Stimulated activated naive CD8-positive, alpha-beta T cell treated with anti-CD3 and anti-CD28 coated beads, Interleukin-15, amount 100 ng/mL, for 72 hours (primary cell): ENCODE data around the gene RSRC1.

ENCODE experiments used
- ATAC-seq: fragments of 150-1000 bp; cut with Tn5 transposase; 2 replicates; pipeline ENCODE4 v1.10.0; 2021; ENCODE audit warnings: mild to moderate bottlenecking, moderate library complexity
- DNase-seq, 2 donors: peaks; one replicate each; pipeline ENCODE4 v3.0.0; 2021 to 2022
- H3K27ac Mint-ChIP-seq, 2 donors: one replicate each; pipeline ENCODE4 v1.8.0; 2022; ENCODE audit warnings: mild to moderate bottlenecking in 2 of 2, mixed read lengths in 2 of 2, moderate library complexity in 2 of 2
- H3K27me3 Mint-ChIP-seq: one replicate; pipeline ENCODE4 v1.8.0; 2022; ENCODE audit warnings: mixed read lengths
- H3K4me1 Mint-ChIP-seq: one replicate; pipeline ENCODE4 v1.8.0; 2022; ENCODE audit warnings: mild to moderate bottlenecking, mixed read lengths
- H3K4me3 Mint-ChIP-seq, 2 donors: one replicate each; pipeline ENCODE4 v1.8.0; 2022; ENCODE audit warnings: mild to moderate bottlenecking in 2 of 2, mixed read lengths in 2 of 2, moderate library complexity in 1 of 2
- H3K9me3 Mint-ChIP-seq, 2 donors: one replicate each; pipeline ENCODE4 v1.8.0; 2022; ENCODE audit warnings: mixed read lengths in 2 of 2

RSRC1 gene

DNA sequence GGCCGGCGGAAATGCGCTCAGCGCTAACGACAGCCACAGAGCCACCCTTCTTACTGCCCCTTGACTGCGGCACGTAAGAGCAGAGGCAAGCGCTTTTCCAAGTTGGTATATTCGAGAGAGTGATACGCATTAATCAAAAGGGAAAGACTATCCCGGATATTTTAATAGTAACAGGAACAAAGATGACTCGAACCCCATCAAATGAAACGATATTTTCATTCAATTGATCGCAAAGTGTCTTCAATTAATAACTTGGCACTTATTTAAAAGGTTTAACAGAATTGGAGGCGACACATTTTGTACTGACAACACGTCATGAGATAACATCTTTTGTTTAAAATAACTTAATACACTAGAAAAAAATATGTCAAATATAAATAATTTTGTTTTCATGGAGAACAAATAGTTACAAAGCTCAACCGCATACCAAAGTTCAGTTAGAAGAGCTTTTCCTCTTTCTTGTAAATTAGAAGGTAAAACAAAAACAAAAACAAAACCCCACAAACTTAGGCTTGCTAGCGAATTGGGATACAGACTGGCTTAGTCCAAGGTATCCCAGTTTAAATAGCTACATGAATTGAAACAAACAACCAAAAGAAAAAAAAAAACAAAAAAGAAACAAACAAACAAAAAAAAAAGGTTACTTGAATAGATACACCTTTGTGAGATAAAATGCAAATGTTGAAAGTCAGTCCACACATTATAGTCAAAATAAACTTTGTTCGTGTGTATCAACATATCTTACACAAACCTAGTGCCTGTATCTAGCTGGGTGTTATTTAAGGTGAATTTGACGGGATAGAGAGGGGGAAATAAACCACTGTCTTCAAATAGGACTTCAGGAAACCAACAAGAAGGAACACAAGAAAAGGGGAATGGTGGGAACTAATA, 13.8 kb upstream of the RSRC1 start:
- ATAC-seq: no peak
- peaks cover 28% of the 10 kb centered on the region for H3K4me1 Mint-ChIP-seq
- no peaks in the 10 kb centered on the region for H3K9me3 Mint-ChIP-seq
- peaks cover 93% of the 10 kb centered on the region for H3K27me3 Mint-ChIP-seq
- DNase-seq: no peak
- no peak overlapping the region for H3K4me3 Mint-ChIP-seq
- H3K27ac Mint-ChIP-seq: no peak overlapping the region

DNA sequence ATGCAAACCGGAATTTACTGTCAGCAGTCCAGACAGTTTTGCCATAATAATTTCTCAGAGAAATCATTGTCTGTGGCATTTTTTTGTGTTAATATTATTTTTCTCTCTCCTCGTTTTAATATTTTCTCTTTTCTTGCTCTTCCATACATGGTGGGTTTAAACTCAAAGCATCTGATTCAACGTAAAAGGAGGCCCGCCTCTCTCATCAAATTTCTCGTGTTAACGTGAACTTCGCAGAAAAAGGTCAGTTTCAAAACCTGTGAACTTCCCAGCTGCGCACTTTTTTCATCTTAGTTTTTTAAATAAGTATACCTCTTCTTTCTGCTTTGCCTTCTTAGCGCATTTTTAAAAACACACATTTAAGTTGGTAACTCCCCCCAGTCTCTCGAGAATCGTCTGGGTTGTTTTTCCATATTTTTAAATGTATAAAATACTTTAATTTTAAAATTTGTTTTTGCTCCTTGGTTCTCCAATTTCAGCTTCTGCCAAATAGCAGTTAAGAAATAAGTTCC, 12.8 kb upstream of the RSRC1 start:
- no peak for ATAC-seq
- Mint-ChIP-seq H3K4me3 (peak overlapping the region; percentile 90 to 92), H3K4me1 (peaks cover 28% of the 10 kb centered on the region), H3K9me3 (no peaks in the 10 kb centered on the region), H3K27me3 (peaks cover 96% of the 10 kb centered on the region), H3K27ac (no peak overlapping the region)
- DNase-seq: no peak

DNA sequence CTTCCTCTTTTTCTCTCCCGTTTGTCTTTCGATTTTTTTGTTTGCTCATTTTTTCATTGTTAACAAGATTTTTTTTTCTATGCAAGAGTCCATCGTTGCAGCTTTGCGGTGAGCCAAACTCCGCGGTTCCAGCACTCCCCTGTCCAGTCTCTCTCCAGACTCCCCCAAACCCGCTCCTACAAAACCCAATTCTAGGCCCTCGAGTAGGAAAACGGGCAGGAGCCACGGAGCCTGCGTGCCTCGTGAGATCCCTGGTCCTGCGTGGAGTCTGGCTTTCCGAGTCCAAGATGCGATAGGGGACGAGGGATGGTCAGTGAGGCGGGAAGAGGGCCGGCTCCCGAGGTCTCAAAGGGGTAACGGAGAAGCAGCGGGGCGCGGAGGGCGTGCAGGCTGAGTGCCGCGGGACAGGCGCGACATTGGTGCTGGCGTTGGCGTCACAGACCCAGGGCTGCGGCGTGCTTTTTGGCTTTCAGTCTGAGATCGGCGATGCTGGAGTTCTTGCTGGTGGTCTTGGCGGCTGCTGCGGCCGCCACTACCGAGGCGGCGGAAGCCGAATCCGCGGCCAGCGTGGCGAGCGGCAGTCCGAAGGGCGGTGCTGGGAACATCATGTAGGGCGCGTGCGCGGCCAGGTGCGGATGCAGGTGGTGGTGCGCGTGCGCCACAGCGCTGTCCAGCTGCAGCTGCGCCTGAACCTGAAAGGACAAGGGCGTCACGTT, 12.1 kb upstream of the RSRC1 start:
- H3K9me3 Mint-ChIP-seq: no peaks in the 10 kb centered on the region
- peaks cover 96% of the 10 kb centered on the region for H3K27me3 Mint-ChIP-seq
- peak overlapping the region; percentile 90 to 92 for H3K4me3 Mint-ChIP-seq
- peaks cover 33% of the 10 kb centered on the region for H3K4me1 Mint-ChIP-seq
- ATAC-seq: peak; percentile 93
- peak; percentile 73 to 82 for DNase-seq
- no peak overlapping the region for H3K27ac Mint-ChIP-seq

DNA sequence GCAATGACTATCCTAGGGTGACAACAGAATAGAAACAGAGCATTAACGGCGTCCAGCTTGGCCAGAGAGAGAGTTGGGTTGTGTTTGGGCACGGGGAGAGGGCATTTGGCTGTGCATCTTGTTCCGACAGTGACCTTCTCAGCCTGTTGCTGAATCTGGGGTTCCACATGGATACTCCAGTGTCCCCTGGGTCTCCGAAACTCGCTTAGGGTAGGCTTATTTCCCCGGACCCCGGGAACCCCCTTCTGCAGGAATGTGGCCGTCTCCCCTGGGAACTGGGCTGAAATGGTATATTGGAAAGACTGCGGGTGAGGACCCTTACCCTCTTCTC, 11.6 kb upstream of the RSRC1 start:
- ATAC-seq (no peak), DNase-seq (no peak)
- Mint-ChIP-seq H3K4me1 (peaks cover 38% of the 10 kb centered on the region), H3K4me3 (peak overlapping the region; percentile 90 to 92), H3K27me3 (peaks cover 100% of the 10 kb centered on the region), H3K9me3 (no peaks in the 10 kb centered on the region), H3K27ac (no peak overlapping the region)

DNA sequence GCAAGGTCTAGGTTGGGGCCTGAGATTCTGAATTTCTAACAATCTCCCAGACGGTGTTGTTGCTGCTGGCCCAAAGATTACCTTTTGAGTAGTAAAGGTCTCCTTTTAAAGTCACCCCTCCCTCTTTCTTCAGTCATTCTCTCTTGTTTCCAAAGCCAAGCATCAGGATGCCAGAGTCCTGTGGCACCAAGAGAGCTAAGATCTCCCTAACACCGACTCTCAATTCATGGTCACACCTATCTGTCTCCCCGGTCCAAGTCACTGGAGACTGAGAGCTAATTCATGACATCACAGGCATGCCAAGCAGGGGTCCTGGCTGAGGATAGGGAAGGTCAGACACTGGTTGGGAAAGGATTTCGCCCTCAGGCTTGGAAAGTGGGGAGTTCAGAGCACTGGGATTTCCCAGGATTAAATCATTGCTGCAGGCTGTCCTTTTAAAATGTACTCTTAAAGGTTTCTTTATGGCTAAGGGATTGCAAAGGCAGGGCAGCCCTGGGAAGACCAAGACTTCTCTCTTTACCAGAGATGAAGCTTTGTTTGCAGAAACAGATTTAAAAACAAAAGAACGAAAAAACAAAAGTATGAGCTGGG, 11.0 kb upstream of the RSRC1 start:
- peaks cover 45% of the 10 kb centered on the region for H3K4me1 Mint-ChIP-seq
- H3K27me3 Mint-ChIP-seq: peaks cover 100% of the 10 kb centered on the region
- no peak for DNase-seq
- H3K4me3 Mint-ChIP-seq: peak overlapping the region in 1 of 2 donors; percentile 92
- ATAC-seq: no peak
- no peak overlapping the region for H3K27ac Mint-ChIP-seq
- no peaks in the 10 kb centered on the region for H3K9me3 Mint-ChIP-seq

DNA sequence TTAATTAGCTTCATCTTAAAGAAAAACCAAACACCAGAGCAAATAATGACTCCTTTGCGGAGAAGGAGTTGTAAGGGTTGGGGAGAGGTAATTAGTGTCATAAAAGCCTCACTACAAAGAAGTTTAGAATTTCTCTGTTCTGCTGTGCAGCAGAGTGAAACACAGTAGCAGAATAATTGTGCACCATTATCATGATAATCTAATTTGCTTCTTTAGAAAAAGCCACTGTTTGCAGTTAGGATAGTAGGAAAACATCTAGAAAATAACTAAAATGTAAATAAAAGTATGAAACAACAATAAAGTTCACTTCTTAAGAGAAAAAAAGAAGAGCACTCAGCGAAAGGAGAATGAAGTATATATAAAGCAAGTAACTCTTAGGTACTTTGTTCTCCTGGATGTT, 9.2 kb upstream of the RSRC1 start:
- peaks cover 100% of the 10 kb centered on the region for H3K27me3 Mint-ChIP-seq
- no peak overlapping the region for H3K4me3 Mint-ChIP-seq
- no peak for ATAC-seq
- peaks cover 50% of the 10 kb centered on the region for H3K4me1 Mint-ChIP-seq
- H3K27ac Mint-ChIP-seq: no peak overlapping the region
- DNase-seq: no peak
- H3K9me3 Mint-ChIP-seq: no peaks in the 10 kb centered on the region

DNA sequence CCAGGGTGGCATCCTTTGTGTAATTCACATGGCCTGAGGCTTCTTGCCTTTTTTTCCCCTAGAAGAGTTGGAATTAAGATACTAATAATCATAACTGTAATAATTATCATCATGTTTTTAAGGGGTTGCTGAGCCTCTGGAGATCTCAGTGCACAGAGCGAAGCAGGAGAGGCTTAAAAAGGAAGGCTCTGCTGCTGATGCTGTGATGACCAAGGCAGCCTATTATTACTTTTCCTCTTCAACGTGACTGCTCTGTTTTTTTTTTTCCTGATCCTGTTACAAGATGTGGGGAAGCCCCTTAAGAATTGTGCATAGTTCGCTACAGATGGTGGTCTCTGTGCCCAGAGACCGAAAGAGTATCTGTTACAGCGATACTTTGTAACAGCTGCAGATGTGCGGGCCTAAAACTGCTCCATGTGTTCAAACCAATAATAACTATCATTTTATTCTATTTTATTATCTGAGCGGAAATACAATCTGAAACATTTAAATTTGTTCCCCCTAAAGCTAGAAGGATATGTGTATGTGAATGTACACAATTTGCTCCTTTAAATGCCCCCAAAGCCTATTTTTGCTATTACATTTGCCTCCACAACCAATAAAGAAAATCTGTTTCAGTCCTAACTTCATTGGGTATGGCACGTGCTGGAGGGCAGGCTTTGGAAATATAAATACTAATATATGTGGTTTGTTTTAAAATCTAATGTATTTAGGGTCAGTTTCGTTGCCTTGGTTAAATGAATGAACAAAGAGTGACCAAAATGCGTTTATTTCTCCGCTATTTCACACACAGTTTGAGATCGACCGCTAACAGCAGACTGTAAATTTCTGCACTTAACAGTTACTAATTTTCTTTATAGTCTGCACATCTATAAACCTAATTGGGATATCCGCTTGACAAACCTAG, 8.3 kb upstream of the RSRC1 start:
- H3K27me3 Mint-ChIP-seq: peaks cover 100% of the 10 kb centered on the region
- ATAC-seq (no peak), DNase-seq (no peak)
- H3K4me1 Mint-ChIP-seq: peaks cover 57% of the 10 kb centered on the region
- no peak overlapping the region for H3K4me3 Mint-ChIP-seq
- no peaks in the 10 kb centered on the region for H3K9me3 Mint-ChIP-seq
- no peak overlapping the region for H3K27ac Mint-ChIP-seq

DNA sequence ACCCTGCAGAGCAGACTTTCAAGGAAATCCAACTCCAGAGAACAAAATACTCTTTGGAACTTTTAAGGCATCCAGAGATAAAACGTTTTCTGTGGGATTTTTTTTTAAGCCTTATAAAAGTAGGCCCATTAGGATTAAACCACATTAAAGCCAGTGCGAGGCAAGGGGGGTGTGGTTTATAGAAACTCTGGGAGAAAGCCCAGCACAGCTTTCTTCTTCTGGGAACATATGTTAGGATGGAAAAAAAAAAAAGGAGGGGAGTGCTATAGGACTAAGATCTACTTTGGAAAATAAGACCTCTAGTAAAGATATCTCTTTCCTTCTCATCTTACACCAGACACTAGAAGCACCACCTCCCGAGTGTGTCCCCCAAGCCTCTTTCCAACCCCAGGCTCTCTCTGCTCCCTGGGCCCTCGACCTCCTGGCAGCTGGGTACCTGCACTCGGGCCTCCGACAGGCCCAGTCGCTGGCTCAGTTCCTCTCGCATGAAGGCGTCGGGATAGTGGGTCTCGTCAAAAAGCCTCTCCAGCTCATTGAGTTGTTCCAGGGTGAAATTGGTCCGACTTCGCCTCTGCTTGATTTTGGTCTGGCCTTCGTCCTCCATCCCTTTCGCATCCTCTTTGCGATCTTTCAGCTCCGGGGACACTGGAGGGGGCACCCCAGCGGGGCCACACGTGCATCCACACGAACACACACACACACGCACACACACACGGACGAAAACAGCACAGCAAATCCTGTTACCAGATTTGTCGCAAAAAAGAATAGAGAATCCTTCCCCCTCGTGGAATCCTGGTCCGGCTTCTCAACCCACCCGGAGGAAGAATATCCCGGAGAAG, 7.4 kb upstream of the RSRC1 start:
- Mint-ChIP-seq H3K27ac (no peak overlapping the region), H3K4me3 (peak overlapping the region; percentile 67 to 79), H3K4me1 (peaks cover 65% of the 10 kb centered on the region), H3K27me3 (peaks cover 100% of the 10 kb centered on the region), H3K9me3 (no peaks in the 10 kb centered on the region)
- DNase-seq (no peak), ATAC-seq (no peak)

DNA sequence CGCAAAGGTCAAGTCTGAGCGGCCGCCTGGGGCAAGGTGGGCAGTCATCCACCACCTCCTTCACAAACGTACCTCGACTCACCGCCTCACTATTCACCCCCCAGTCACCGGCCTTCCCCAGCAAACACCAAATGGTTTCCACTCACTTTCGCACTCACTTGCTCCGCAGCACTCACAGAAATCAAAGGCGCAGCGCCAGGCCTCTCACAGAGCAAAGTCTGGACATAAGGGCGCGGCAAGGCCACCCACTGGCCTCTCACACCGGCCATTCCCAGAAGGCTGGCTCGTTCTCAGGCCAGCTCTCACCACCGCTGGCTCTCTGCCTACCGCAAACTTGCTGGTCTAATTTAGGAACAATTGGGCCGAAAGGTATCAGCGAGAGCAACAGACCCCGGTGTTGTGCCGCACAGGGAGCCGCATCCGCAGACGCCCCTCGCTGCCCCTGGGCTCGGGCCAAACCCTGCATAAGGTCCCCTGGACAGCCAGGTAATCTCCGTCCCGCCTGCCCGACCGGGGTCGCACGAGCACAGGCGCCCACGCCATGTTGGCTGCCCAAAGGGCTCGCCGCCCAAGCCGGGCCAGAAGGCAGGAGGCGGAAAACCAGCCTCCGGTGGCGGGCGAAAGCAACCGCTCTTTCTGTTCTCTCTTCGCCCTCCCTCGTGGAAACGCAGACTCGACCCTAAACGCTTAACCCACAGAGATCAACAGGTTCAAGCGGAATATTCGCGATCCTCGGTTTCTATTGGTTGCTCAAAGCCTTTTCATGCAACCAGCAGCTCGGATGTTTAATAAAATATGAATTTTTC, 6.6 kb upstream of the RSRC1 start:
- H3K9me3 Mint-ChIP-seq: no peaks in the 10 kb centered on the region
- DNase-seq (no peak), ATAC-seq (no peak)
- no peak overlapping the region for H3K27ac Mint-ChIP-seq
- peaks cover 58% of the 10 kb centered on the region for H3K4me1 Mint-ChIP-seq
- peaks cover 96% of the 10 kb centered on the region for H3K27me3 Mint-ChIP-seq
- peak overlapping the region; percentile 67 to 79 for H3K4me3 Mint-ChIP-seq

DNA sequence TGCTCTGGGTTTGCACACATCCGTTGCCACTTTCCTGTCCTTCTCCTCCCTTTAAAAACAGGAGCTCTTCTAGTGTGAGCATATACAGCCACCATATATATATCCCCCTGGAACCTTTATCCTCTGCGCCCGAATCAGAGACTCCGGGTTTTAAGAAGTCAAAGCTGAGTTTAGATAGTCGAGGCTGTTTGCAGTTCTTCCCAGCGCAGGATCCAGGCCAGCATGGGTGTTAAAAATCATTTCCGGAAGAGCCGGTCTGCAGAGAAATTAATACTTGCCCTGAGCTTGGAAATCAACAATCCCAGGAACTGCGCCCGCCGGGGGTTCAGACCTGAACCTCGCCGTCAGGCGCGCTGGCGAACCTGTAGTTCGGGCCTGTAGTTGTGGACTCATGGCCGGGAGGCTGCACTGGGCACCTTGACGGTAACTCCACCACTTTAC, 6.0 kb upstream of the RSRC1 start:
- Mint-ChIP-seq H3K27ac (no peak overlapping the region), H3K4me3 (peak overlapping the region; percentile 67 to 79), H3K9me3 (no peaks in the 10 kb centered on the region), H3K4me1 (peaks cover 53% of the 10 kb centered on the region), H3K27me3 (peaks cover 95% of the 10 kb centered on the region)
- DNase-seq (no peak), ATAC-seq (no peak)

DNA sequence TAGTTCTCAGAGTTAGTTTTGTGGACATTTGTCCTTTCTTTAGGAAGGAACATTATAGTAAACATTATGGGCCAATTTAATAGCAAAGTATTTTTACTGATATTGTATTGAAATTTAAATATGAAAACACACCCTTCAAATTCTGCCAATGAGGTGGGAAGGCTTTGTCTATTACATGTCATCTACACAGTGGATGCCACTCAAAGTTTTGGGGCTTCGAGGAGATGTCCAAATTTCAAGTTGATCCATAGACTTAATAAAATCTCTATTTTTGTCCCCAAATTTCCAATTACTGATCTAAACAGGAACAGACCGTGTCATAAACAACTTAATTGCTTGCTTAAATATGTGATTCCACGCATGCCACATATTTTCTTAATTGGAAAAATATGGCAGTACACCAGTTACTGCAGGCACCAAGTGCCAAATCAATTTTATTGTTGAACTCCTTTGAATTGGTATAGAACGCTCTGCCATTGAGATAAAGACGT, 5.4 kb upstream of the RSRC1 start:
- ATAC-seq (no peak), DNase-seq (no peak)
- Mint-ChIP-seq H3K27ac (no peak overlapping the region), H3K27me3 (peaks cover 91% of the 10 kb centered on the region), H3K4me3 (peak overlapping the region; percentile 67 to 79), H3K9me3 (no peaks in the 10 kb centered on the region), H3K4me1 (peaks cover 55% of the 10 kb centered on the region)

DNA sequence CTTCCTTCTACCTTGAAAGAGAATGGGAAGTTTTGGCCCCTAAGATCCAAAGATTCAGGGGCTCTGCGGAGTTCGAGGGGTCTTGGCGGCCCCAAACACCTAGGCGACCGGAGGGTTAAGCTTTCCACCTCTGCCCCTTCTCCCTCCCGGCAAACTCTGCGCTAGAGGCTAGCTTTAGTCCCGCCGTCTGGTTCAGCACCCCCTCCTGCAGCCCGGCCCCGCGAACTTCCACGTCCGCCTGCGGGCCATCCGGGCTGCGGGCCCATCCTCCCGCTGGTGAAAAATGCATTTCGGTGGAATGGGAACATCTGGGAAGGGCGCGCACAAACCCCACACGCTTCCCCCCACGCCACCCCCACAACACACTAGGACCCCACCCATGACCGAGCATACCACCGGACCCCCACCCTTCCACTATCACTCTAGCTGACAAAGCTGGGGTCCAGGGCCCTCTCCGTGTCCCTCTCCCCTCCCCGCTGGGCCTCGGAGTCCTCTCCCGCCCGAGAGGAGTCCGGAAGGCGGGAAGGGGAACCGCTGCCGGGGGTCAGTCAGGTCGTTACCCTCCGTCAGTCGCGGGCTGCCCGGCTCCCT, 4.7 kb upstream of the RSRC1 start:
- Mint-ChIP-seq H3K27me3 (peaks cover 90% of the 10 kb centered on the region), H3K4me1 (peaks cover 60% of the 10 kb centered on the region), H3K27ac (no peak overlapping the region), H3K4me3 (peak overlapping the region; percentile 91 to 95), H3K9me3 (no peaks in the 10 kb centered on the region)
- ATAC-seq (no peak), DNase-seq (no peak)

DNA sequence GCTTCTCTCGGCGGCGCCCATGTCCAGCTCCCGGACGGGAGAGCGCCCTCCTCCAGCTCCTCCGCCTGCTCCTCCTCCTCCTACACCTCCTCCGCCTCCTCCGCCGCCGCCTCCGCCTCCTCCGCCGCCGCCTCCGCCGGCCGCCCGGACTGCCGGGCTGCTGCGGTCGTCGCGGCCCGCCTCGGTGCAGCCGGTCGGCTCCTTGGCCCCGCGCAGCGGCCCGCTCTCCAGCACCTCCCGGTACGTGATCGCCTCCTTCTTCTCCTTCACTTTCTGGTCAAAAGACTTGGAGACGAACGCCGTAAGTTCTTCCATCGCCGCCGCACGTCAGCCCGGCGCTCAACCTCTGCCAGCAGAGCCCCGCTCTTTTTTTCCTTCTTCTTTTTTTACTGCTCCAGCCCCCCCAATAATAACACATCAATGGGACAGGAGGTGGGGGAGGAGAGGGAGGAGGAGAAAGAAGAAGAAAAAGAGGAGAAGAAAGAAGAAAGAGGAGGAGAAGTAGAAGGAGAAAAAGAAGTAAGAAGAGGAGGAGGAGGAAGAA, 4.1 kb upstream of the RSRC1 start:
- Mint-ChIP-seq H3K27me3 (peaks cover 84% of the 10 kb centered on the region), H3K4me3 (peak overlapping the region; percentile 91 to 95), H3K9me3 (no peaks in the 10 kb centered on the region), H3K27ac (peak overlapping the region; percentile 2 to 68), H3K4me1 (peaks cover 61% of the 10 kb centered on the region)
- ATAC-seq (no peak), DNase-seq (no peak)
